Type B pancreatic cell (in vitro differentiated cells): Measurements from ENCODE around the gene STMN3. TPM values are rescaled to one million over a fixed set of nuclear protein-coding genes. Genes with fewer than 3 reads are reported as not detected.

Experiments
- DNase-seq: peaks from one replicate; pipeline ENCODE4 v3.0.0; 2021; ENCODE audit warnings: mixed read lengths; ENCODE audit not compliant: unreplicated experiment; ENCODE audit errors: extremely low spot score
- H3K27ac Mint-ChIP-seq: 2 replicates; pipeline ENCODE4 v1.8.0; 2021; ENCODE audit warnings: mild to moderate bottlenecking, mixed read lengths
- H3K27me3 Mint-ChIP-seq: 2 replicates; pipeline ENCODE4 v1.8.0; 2021; ENCODE audit warnings: mixed read lengths
- H3K36me3 Mint-ChIP-seq: 2 replicates; pipeline ENCODE4 v1.8.0; 2021; ENCODE audit warnings: mixed read lengths
- H3K4me1 Mint-ChIP-seq: one replicate; pipeline ENCODE4 v1.8.0; 2021; ENCODE audit warnings: mixed read lengths; ENCODE audit not compliant: unreplicated experiment
- H3K4me3 Mint-ChIP-seq: 2 replicates; pipeline ENCODE4 v1.8.0; 2021; ENCODE audit warnings: mild to moderate bottlenecking, mixed read lengths
- H3K9me3 Mint-ChIP-seq: 2 replicates; pipeline ENCODE4 v1.8.0; 2021; ENCODE audit warnings: mixed read lengths
- CTCF ChIP-seq: fragments of 200-600 bp; sonication (generic); conservative IDR thresholded peaks from 2 replicates; pipeline ENCODE4 v1.5.0; 2021; ENCODE audit warnings: antibody characterized with exemption, mild to moderate bottlenecking
- total RNA-seq: library from RNA; stranded (reverse); gene quantifications from 2 replicates; pipeline ENCODE4 v1.2.1, GENCODE V29; 2021; ENCODE audit warnings: low replicate concordance

STMN3 gene
- total RNA-seq, 1 donor from 2014 or later: 40.8 TPM

GRCh38 chr20:63664861-63665594 is 11.8 kb upstream of the STMN3 start:
- Mint-ChIP-seq H3K9me3 (no peaks in the 10 kb centered on the region), H3K27ac (no peak overlapping the region), H3K36me3 (peaks cover 9% of the 10 kb centered on the region), H3K4me3 (no peak overlapping the region), H3K27me3 (no peaks in the 10 kb centered on the region), H3K4me1 (peaks cover 4% of the 10 kb centered on the region)
- DNase-seq: no peak
- TF ChIP-seq CTCF: no peak

GRCh38 chr20:63664143-63664851 is 11.1 kb upstream of the STMN3 start:
- H3K36me3 Mint-ChIP-seq: peaks cover 9% of the 10 kb centered on the region
- no peaks in the 10 kb centered on the region for H3K9me3 Mint-ChIP-seq
- no peaks in the 10 kb centered on the region for H3K27me3 Mint-ChIP-seq
- H3K4me3 Mint-ChIP-seq: no peak overlapping the region
- no peak for TF ChIP-seq CTCF
- DNase-seq: no peak
- no peak overlapping the region for H3K27ac Mint-ChIP-seq
- H3K4me1 Mint-ChIP-seq: peaks cover 11% of the 10 kb centered on the region

GRCh38 chr20:63663332-63664066 is 10.3 kb upstream of the STMN3 start:
- Mint-ChIP-seq H3K4me1 (peaks cover 17% of the 10 kb centered on the region), H3K36me3 (peaks cover 5% of the 10 kb centered on the region)
- TF ChIP-seq CTCF: no peak

GRCh38 chr20:63662813-63663189 is 9.6 kb upstream of the STMN3 start:
- Mint-ChIP-seq H3K4me1 (peaks cover 19% of the 10 kb centered on the region), H3K9me3 (no peaks in the 10 kb centered on the region), H3K27me3 (no peaks in the 10 kb centered on the region), H3K36me3 (no peaks in the 10 kb centered on the region), H3K4me3 (no peak overlapping the region), H3K27ac (no peak overlapping the region)
- TF ChIP-seq CTCF: no peak
- DNase-seq: no peak

More at GRCh38 chr20:63663332-63664066, 10.3 kb upstream of the STMN3 start:
- H3K4me3 Mint-ChIP-seq: no peak overlapping the region
- H3K27me3 Mint-ChIP-seq: no peaks in the 10 kb centered on the region
- DNase-seq: no peak
- no peak overlapping the region for H3K27ac Mint-ChIP-seq
- H3K9me3 Mint-ChIP-seq: no peaks in the 10 kb centered on the region

- TF ChIP-seq CTCF: no peak
- no peaks in the 10 kb centered on the region for H3K9me3 Mint-ChIP-seq
- peaks cover 19% of the 10 kb centered on the region for H3K4me1 Mint-ChIP-seq
- no peaks in the 10 kb centered on the region for H3K27me3 Mint-ChIP-seq
- no peaks in the 10 kb centered on the region for H3K36me3 Mint-ChIP-seq
- no peak for DNase-seq
- no peak overlapping the region for H3K27ac Mint-ChIP-seq
- H3K4me3 Mint-ChIP-seq: no peak overlapping the region
Observed at GRCh38 chr20:63661959-63662812, 9.0 kb upstream of the STMN3 start.
